ENCODE results near the gene LPCAT3.

DNA sequence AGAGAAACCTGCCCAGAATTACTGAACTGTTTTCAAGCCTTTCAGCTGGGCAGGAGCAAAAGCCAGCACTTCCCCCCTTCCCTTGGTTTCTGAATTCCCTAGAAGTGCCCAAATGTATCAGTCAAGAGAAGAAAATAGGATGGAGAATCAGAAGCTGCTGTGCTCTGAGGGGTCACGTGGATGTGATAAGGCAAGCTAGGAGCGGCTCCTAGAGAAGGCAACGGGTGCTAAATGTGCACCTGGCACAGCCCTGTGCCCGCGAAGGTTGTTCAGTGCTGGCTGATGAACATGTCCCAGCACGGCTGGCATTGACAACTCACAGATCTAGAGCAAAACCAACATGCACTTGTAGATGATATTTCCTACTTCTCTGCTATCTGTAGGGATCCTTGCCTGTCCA, 39.3 kb downstream of the LPCAT3 start:
- TF ChIP-seq, protein P1, sequence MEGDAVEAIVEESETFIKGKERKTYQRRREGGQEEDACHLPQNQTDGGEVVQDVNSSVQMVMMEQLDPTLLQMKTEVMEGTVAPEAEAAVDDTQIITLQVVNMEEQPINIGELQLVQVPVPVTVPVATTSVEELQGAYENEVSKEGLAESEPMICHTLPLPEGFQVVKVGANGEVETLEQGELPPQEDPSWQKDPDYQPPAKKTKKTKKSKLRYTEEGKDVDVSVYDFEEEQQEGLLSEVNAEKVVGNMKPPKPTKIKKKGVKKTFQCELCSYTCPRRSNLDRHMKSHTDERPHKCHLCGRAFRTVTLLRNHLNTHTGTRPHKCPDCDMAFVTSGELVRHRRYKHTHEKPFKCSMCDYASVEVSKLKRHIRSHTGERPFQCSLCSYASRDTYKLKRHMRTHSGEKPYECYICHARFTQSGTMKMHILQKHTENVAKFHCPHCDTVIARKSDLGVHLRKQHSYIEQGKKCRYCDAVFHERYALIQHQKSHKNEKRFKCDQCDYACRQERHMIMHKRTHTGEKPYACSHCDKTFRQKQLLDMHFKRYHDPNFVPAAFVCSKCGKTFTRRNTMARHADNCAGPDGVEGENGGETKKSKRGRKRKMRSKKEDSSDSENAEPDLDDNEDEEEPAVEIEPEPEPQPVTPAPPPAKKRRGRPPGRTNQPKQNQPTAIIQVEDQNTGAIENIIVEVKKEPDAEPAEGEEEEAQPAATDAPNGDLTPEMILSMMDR (IDR thresholded peaks at IDR 0.05), result no peak
- no peak for TF ChIP-seq POLR2AphosphoS5 (IDR thresholded peaks at IDR 0.05)
- no peak for TF ChIP-seq POLR2A (IDR thresholded peaks at IDR 0.05)
- TF ChIP-seq EP300 (IDR thresholded peaks at IDR 0.05), result no peak

Data from stomach (tissue), 4 donors.